Renal pelvis (tissue), 12 donors: ENCODE measurements around the gene UBR4. TPM values are rescaled to one million over a fixed set of nuclear protein-coding genes. Genes with fewer than 3 reads are reported as not detected.
"Not testable (repeated sequence)": the region's sequence is repeated elsewhere in the genome, so short reads cannot be mapped to it uniquely, and the experiment has no call there.

Source experiments
- DNase-seq: peaks from one replicate; pipeline ENCODE4 v3.0.0-alpha.2; 2013
- long read RNA-seq, 16 experiments: transcript quantifications; one replicate each; lab custom pipeline, GENCODE V29; 2026
- polyA plus RNA-seq, 3 donors: library from polyadenylated mRNA; unstranded; fragments of 120-200 nt; gene quantifications; one replicate each; pipeline ENCODE4 v1.2.1, GENCODE V29; 2013; ENCODE audit not compliant: insufficient read length in 3 of 3

UBR4 gene
- polyA plus RNA-seq, result 100 to 1,000 TPM; 124 to 171 (median 147) TPM
- long read RNA-seq, donor 1, partial matches to known transcripts, result 6 of 15 reads
- long read RNA-seq, donor 1, other reads (novel, unspliced or antisense), result 6 of 15 reads
- long read RNA-seq, donor 2, partial matches to known transcripts, result 25 of 27 reads
- long read RNA-seq, donor 2, other reads (novel, unspliced or antisense), result 0 of 27 reads
- long read RNA-seq, donor 3, partial matches to known transcripts, result 0 of 5 reads
- long read RNA-seq, donor 3, other reads (novel, unspliced or antisense), result 0 of 5 reads
- long read RNA-seq, donor 4, partial matches to known transcripts, result 6 of 18 reads
- long read RNA-seq, donor 4, other reads (novel, unspliced or antisense), result 7 of 18 reads
- long read RNA-seq, donor 5, partial matches to known transcripts, result 10 of 11 reads
- long read RNA-seq, donor 5, other reads (novel, unspliced or antisense), result 0 of 11 reads
- long read RNA-seq, donor 6, partial matches to known transcripts, result 65 of 70 reads
- long read RNA-seq, donor 6, other reads (novel, unspliced or antisense), result 0 of 70 reads
- long read RNA-seq, donor 7, partial matches to known transcripts, result 0 of 14 reads
- long read RNA-seq, donor 7, other reads (novel, unspliced or antisense), result 8 of 14 reads
- long read RNA-seq, donor 8, partial matches to known transcripts, result 0 of 4 reads
- long read RNA-seq, donor 8, other reads (novel, unspliced or antisense), result 0 of 4 reads
- long read RNA-seq, donor 9, partial matches to known transcripts, result 14 of 23 reads
- long read RNA-seq, donor 9, other reads (novel, unspliced or antisense), result 6 of 23 reads
- long read RNA-seq, donor 10, transcript UBR4-203 (4 exons, 1,533 nt), result major isoform, 5 of 44 reads
- long read RNA-seq, donor 10, partial matches to known transcripts, result 30 of 44 reads
- long read RNA-seq, donor 10, other reads (novel, unspliced or antisense), result 7 of 44 reads
- long read RNA-seq, donor 11, partial matches to known transcripts, result 6 of 8 reads
- long read RNA-seq, donor 11, other reads (novel, unspliced or antisense), result 0 of 8 reads
- long read RNA-seq, donor 12, partial matches to known transcripts, result 67 of 83 reads
- long read RNA-seq, donor 12, other reads (novel, unspliced or antisense), result 5 of 83 reads
- long read RNA-seq, donor 13, partial matches to known transcripts, result 16 of 23 reads
- long read RNA-seq, donor 13, other reads (novel, unspliced or antisense), result 0 of 23 reads
- long read RNA-seq, donor 14, result 0 reads
- long read RNA-seq, donor 15, partial matches to known transcripts, result 30 of 41 reads
- long read RNA-seq, donor 15, other reads (novel, unspliced or antisense), result 7 of 41 reads
- long read RNA-seq, donor 16, partial matches to known transcripts, result 15 of 26 reads
- long read RNA-seq, donor 16, other reads (novel, unspliced or antisense), result 5 of 26 reads

GRCh38 chr1:19209990-19210771 is at the start of gene UBR4:
TSS of gene UBR4 (minus strand) at chr1:19210266. CDS start at chr1:19210248, 18 bp downstream.
- peak; percentile 95 for DNase-seq

DNA sequence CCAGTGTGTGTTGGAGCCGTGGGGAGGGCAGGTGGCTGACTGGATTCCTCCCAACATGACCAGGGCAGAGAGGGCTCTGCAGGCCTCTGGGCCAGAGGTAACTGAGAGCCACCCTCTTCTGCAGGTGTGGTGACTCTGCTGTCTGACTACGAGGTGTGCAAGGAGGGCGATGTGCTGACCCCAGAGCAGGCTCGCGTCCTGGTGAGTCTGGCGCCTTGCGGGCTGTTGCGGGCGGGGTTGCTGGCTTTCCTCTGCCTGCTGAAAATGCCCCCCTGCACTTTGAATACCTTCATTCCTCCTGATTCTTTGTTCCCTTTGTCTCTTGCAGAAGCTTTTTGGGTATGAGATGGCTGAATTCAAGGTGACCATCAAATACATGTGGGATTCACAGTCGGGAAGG is 48.3 kb upstream of the UBR4 start:
- DNase-seq, result no peak

DNA sequence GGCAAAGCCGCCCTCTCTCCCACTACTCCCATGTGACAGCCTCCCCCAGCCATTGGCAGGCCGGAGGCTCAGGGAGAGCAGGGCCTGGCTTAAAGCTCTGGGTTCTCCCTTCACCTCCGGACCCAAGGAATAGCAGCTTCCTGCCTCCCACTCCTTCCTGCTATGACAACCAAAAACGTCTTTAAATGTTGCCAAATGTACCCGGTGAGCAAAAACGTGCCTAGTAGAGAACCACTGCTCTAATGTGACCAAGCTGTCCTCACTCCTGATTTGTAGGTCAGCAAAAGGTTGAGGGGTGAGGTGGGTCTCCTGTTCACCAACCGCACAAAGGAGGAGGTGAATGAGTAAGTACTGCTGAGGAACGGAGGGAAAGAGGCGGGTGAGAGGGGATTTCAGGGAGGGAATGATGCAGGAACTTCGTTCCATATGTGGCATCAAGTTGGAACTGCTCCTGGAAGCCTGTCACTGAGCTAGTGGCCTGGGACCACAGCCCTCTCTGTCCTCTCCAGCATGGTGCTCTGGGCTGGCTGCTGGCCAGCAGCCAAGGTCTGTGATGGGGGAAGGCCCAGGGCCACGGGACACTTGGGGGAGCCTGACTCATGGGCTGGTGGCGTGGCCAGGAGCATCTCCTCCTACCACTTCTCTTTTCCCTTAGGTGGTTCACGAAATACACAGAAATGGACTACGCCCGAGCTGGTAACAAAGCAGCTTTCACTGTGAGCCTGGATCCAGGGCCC is 47.3 kb upstream of the UBR4 start:
- DNase-seq, result no peak

DNA sequence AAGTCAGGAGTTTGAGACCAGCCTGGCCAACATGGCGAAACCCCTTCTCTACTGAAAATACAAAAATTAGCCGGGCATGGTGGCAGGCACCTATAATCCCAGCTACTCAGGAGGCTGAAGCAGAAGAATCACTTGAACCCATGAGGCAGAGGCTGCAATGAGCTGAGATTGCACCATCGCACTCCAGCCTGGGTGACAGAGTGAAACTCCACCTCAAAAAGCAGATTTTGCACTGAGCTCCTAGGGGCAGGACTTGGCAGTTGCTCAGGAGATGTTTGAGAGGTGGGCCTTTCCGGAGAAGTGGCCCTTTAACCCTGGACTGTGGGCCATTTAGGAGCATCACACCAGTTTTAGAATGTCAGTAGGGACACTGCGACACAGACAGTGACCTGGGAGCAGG is 46.2 kb upstream of the UBR4 start:
- DNase-seq, result not testable (repeated sequence)

DNA sequence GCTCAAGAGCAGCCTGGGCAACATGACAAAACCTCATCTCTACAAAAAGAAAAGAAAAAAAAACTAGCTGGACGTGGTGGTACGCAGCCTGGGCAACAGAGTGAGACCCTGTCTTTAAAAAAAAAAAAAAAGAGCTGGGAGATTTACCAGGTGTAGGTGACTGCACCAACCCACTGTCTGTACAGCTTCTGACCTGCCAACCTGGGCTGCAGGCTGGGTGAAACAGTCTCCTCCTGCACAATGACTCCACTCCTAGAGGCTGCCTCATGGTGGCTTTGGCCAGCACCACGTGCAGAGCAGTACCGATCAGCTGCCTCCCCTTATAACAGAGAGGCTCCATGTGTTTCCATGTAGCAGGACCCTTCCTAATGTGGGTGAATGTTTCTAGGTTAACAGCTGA is 45.2 kb upstream of the UBR4 start:
- no peak for DNase-seq

GRCh38 chr1:19254416-19254815 is 44.4 kb upstream of the UBR4 start:
- DNase-seq, result no peak

GRCh38 chr1:19251305-19252196 is 41.5 kb upstream of the UBR4 start, which contains the start of the genes EMC1 and MRTO4:
TSS of gene EMC1 (minus strand) at chr1:19251524. CDS start at chr1:19251509, 15 bp downstream.
TSS of gene MRTO4 (plus strand) at chr1:19251805. CDS start at chr1:19251836, 31 bp downstream.
- DNase-seq, result peak; percentile 86

GRCh38 chr1:19250629-19251304 is 40.7 kb upstream of the UBR4 start:
- no peak for DNase-seq

GRCh38 chr1:19240673-19241538 is 30.8 kb upstream of the UBR4 start:
- DNase-seq, result no peak

DNA sequence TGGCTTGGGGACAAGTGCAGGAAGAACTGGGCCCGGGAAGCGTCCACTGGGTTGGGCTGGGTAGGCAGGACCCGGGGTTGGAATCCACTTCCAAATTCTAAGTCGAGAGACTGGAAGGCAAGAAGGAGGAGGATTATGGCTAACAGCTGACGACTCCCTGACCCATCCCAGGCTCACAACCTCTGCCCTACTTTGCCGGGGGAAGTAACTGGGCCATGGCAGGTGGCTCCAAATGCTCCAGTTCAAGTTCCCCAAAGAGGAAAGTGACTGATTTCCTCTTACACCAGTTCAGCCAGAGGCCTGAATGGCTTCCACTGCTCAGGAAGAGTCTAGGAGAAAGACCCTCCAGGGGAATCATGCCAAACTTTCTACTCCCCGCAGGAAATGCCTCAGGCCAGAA is 29.8 kb upstream of the UBR4 start:
- DNase-seq, result no peak

DNA sequence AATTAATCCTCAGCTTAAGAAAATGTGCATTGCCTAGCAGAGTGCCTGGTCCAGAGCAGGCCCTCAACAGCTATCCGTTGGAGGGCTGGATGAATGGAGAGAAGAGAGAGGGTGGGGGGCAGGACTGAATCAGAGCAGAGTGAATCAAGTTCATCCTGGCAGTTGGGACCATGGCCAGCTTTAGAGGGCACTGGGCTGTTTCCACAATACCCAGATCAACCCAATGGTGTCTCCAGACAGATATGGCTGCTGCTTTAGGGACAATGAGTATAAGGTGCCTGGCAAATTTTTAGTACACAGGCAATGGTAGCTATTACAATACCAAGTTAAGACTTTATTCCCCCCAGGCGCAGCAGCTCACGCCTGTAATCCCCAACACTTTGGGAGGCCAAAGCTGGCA is 24.2 kb upstream of the UBR4 start:
- no peak for DNase-seq

DNA sequence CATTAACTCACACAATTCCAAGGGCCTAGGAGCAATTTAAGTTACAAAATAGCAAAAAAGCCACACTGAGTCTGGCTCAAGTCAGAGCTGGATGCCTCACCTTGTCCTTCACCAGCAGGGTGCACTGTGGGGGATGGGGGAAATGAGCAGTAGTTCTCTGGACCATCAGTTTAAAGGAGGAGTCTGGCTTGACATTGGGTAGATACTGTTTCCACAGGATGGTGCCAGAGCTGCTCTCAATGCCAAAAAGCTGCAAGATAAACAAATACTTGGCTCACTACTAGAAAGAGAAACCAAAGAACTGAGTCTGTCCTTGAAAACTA is 22.4 kb upstream of the UBR4 start:
- no peak for DNase-seq

DNA sequence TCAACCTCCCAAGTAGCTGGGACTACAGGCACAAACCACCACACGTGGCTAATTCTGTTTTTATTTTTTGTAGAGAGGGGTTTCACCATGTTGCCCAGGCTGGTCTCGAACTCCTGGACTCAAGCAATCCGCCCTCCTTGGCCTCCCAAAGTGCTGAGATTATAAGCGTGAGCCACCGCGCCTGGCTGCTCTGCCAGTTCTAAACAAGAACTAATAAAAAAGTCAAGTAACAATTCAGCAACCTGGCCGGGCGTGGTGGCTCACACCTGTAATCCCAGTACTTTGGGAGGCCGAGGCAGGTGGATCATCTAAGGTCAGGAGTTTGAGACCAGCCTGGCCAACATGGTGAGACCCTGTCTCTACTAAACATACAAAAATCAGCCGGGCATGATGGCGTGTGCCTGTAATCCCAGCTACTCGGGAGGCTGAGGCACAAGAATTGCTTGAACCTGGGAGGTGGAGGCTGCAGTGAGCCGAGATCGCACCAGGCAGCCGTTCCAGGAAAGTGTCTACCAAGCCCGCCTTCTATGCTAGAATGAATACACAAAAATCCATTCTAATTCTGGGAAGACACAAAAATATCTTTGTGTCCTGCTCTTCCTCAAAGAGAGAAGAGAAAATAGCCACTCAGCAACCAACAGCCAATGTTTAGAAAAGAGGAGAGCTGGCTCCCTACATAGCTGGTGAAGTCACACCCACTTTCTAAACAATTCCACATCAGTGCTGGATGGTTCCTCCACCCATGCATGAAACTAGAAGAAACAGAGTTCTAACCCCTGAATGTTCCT is 21.9 kb upstream of the UBR4 start:
- DNase-seq, result not testable (repeated sequence)

- no peak for DNase-seq
Measured at GRCh38 chr1:19229828-19230325, 19.8 kb upstream of the UBR4 start.

- no peak for DNase-seq
Measured at GRCh38 chr1:19229229-19229628, 19.2 kb upstream of the UBR4 start.
